ENCODE data around the gene BCL11B. TPM values are rescaled to one million over a fixed set of nuclear protein-coding genes. Genes with fewer than 3 reads are reported as not detected.

Gene BCL11B
- total RNA-seq, 2 donors from 2014 or later: 0.19 to 0.43 TPM

- no peak for TF ChIP-seq CTCF (IDR thresholded peaks at IDR 0.05)
- DNase-seq (ENCODE audit: low spot score): no peak
- no peaks in the 10 kb centered on the region for H3K4me1 ChIP-seq
- H3K27me3 ChIP-seq: no peaks in the 10 kb centered on the region
- H3K9me3 ChIP-seq: no peaks in the 10 kb centered on the region
- H3K36me3 ChIP-seq: no peaks in the 10 kb centered on the region
- H3K27ac ChIP-seq: no peak overlapping the region
- H3K4me3 ChIP-seq: no peak overlapping the region
Observed at GRCh38 chr14:99156814-99157213, 115.2 kb downstream of the BCL11B start.

- Histone ChIP-seq H3K4me3 (no peak overlapping the region), H3K9me3 (no peaks in the 10 kb centered on the region), H3K36me3 (no peaks in the 10 kb centered on the region), H3K27ac (no peak overlapping the region), H3K4me1 (no peaks in the 10 kb centered on the region), H3K27me3 (no peaks in the 10 kb centered on the region)
- TF ChIP-seq CTCF (IDR thresholded peaks at IDR 0.05): no peak
- no peak for DNase-seq (ENCODE audit: low spot score)
Observed at GRCh38 chr14:99156090-99156425, 115.9 kb downstream of the BCL11B start.

GRCh38 chr14:99155173-99156089, 116.6 kb downstream of the BCL11B start:
- no peaks in the 10 kb centered on the region for H3K4me1 ChIP-seq
- DNase-seq (ENCODE audit: low spot score): no peak
- no peaks in the 10 kb centered on the region for H3K36me3 ChIP-seq
- H3K9me3 ChIP-seq: no peaks in the 10 kb centered on the region
- H3K4me3 ChIP-seq: no peak overlapping the region
- no peak overlapping the region for H3K27ac ChIP-seq
- TF ChIP-seq CTCF (IDR thresholded peaks at IDR 0.05): no peak
- no peaks in the 10 kb centered on the region for H3K27me3 ChIP-seq

GRCh38 chr14:99150236-99150635, 121.8 kb downstream of the BCL11B start:
- no peaks in the 10 kb centered on the region for H3K36me3 ChIP-seq
- no peaks in the 10 kb centered on the region for H3K4me1 ChIP-seq
- no peak for TF ChIP-seq CTCF (IDR thresholded peaks at IDR 0.05)
- H3K27me3 ChIP-seq: no peaks in the 10 kb centered on the region
- no peak for DNase-seq (ENCODE audit: low spot score)
- H3K4me3 ChIP-seq: no peak overlapping the region
- H3K27ac ChIP-seq: no peak overlapping the region
- no peaks in the 10 kb centered on the region for H3K9me3 ChIP-seq

GRCh38 chr14:99148861-99149610, 123.0 kb downstream of the BCL11B start:
- DNase-seq (ENCODE audit: low spot score): no peak
- no peak for TF ChIP-seq CTCF (IDR thresholded peaks at IDR 0.05)
- no peaks in the 10 kb centered on the region for H3K27me3 ChIP-seq

More at GRCh38 chr14:99148861-99149610, 123.0 kb downstream of the BCL11B start:
- Histone ChIP-seq H3K9me3 (no peaks in the 10 kb centered on the region), H3K4me3 (no peak overlapping the region), H3K4me1 (no peaks in the 10 kb centered on the region), H3K27ac (no peak overlapping the region), H3K36me3 (no peaks in the 10 kb centered on the region)

All from right atrium auricular region (tissue), 2 donors.